Measurements from ENCODE around the gene GOLGA7B.

DNA sequence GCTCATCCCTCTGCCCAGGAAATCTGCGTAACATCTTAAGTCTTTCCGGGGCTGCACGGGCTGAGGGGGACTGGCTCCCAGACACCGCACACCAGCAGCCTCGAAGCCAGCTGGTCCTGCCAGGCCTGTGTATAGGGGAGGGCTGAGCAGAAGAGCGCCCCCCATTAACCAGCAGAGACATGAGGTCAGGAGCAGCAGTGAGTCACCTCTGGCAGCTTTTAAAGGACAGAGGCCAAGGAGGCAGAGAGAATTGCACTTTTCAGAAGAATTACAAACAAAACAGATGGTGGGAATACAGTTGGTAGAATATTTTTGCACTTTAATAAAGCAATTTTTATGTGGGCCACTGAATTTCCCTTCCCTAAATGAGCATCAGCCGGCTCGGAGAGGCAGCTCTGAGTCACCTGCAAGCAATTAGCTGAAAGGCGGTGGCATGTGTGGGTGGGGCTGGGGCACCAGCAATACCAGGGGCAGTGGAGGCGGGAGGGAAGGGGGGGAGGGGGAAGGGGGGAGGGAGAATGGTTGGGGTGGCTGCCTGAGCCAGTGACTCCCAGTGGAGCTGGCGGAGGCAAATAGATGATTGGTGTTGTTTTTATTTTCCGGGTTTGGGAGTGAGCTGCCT is 39.1 kb downstream of the GOLGA7B start:
- TF ChIP-seq POLR2A (IDR thresholded peaks at IDR 0.05; ENCODE audit: low read depth, low read length), result no peak
- TF ChIP-seq CTCF (conservative IDR thresholded peaks at IDR 0.05; ENCODE audit: low read depth, low read length), result no peak
- TF ChIP-seq MAFK (IDR thresholded peaks at IDR 0.05; ENCODE audit: low read depth, low read length), result no peak
- TF ChIP-seq NFE2L2 (IDR thresholded peaks at IDR 0.05; ENCODE audit: low read depth, low read length), result no peak
- TF ChIP-seq RFX5 (IDR thresholded peaks at IDR 0.05; ENCODE audit: low read depth, low read length), result no peak
- no peak for TF ChIP-seq ELK1 (IDR thresholded peaks at IDR 0.05; ENCODE audit: borderline replicate concordance, low read depth, low read length)
- TF ChIP-seq CHD1 (IDR thresholded peaks at IDR 0.05; ENCODE audit: low read depth, low read length), result no peak
- no peak for TF ChIP-seq USF2 (IDR thresholded peaks at IDR 0.05; ENCODE audit: low read depth, low read length)
- no peak for TF ChIP-seq MAZ (IDR thresholded peaks at IDR 0.05; ENCODE audit: borderline replicate concordance, low read depth, low read length)
